Esophagus squamous epithelium (tissue), 5 donors: ENCODE measurements around the gene SSH2. TPM values are rescaled to one million over a fixed set of nuclear protein-coding genes. Genes with fewer than 3 reads are reported as not detected.

ENCODE experiments used
- DNase-seq: peaks from one replicate; lab custom pipeline; 2025; lab: John Stamatoyannopoulos, UW
- H3K27ac ChIP-seq, 4 donors: fragments of 200-600 bp; sonication (generic); one replicate each; pipeline ENCODE4 v1.5.1; 2016 to 2019; ENCODE audit warnings: mild to moderate bottlenecking in 1 of 4
- H3K27me3 ChIP-seq, 4 donors: fragments of 200-600 bp; sonication (generic); 1 replicate in 3 of 4; 2 replicates in 1 of 4; pipeline versions ENCODE4 v1.5.1 to v1.6.0; 2017 to 2021; ENCODE audit warnings: antibody characterized with exemption in 1 of 4
- H3K36me3 ChIP-seq, 3 donors: fragments of 200-600 bp; sonication (generic); one replicate each; pipeline ENCODE4 v1.5.1; 2016 to 2019
- H3K4me1 ChIP-seq, 3 donors: fragments of 200-600 bp; sonication (generic); one replicate each; pipeline ENCODE4 v1.5.1; 2017 to 2019
- H3K4me3 ChIP-seq, 4 donors: fragments of 200-600 bp; sonication (generic); 1 replicate in 3 of 4; 2 replicates in 1 of 4; pipeline ENCODE4 v1.5.1; 2016 to 2019; ENCODE audit warnings: mild to moderate bottlenecking in 2 of 4, moderate library complexity in 1 of 4
- H3K9me3 ChIP-seq, 3 donors: fragments of 200-600 bp; sonication (generic); one replicate each; pipeline ENCODE4 v1.5.1; 2016 to 2019
- CTCF ChIP-seq, 6 experiments: fragments of 450-650 bp in 4 of 6; fragments of 200-600 bp in 2 of 6; sonication (generic) in 2 of 6; IDR thresholded peaks; one replicate each; pipeline ENCODE4 v1.5.1; 2016 to 2019; ENCODE audit warnings: antibody characterized with exemption in 6 of 6, mild to moderate bottlenecking in 4 of 6, moderate library complexity in 4 of 6
- POLR2A ChIP-seq, 4 donors: fragments of 450-650 bp; IDR thresholded peaks; one replicate each; pipeline ENCODE4 v1.6.1; 2017; ENCODE audit warnings: antibody characterized with exemption in 4 of 4, mild to moderate bottlenecking in 4 of 4, moderate library complexity in 3 of 4
- WGBS, 2 donors: methylation state at CpG; one replicate each; pipeline ENCODE4 v1.1.5; 2018; 5-methylcytosine and 5-hydroxymethylcytosine counted together
- intact Hi-C: fragments of 100-400 bp; cut with DNase I; formaldehyde crosslinking; loops from one replicate; pipeline ENCODE4 v1.15.0; 2022
- total RNA-seq, 4 donors: library from RNA; depleted of rRNA; stranded (reverse); fragments of >200 nt; gene quantifications; one replicate each; pipeline ENCODE4 v1.1.0, GENCODE V29; 2016
- donor health status: DM: yes; HTN: yes; CAD: no.

Gene SSH2
- total RNA-seq, 4 donors from 2014 or later, result 9.4 to 29.4 (median 13.2) TPM

DNA sequence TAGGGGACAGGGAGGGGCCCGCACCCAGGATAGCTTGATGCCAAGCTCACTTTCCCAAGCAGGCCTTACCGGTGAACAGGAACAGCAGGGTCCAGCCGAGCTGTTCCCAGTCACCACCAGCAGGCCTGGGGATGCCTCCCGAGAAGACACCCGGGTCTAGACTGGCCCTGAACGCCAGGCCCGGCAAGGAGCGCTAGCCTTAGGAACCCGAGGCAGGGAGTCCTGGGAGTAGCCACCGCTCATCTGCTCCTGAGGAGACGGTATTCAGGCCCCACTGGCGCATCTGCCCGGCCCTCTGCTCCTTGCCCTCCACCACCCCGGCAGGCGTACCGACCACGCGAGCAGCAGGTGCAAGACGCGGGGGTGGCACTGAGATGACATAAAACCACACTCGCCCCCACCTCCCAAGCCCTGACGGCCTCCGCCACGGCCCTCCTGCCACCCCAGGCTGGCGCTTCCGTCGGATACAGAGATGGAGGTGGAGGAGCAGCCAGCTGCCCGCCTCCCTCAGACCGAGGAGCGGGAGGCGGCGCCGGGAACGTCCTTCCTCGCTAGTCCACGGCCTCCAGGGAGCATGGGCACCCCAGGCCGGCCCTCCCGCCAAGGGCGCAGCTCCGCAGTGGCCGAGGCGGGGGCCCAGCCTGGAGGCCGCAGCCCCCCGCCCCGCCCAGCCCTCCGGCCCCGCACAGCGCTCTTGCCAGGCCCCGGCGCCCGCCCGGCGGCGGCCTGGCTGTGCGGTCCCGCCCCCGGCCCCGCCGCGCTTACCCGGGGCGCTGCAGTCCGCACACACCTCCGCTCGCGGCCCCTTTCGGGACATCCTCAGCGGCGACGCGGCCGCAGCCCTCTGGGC, 341.2 kb downstream of the SSH2 start:
- H3K27ac ChIP-seq, result peak overlapping the region; percentile 90 to 95 (median 92)
- 4% methylated on average over 3 of the region's 72 CpGs; no CpG with 5 or more reads in 1 of the 2 donors for WGBS, 2 donors
- TF ChIP-seq POLR2A (IDR thresholded peaks at IDR 0.05), result no peak
- TF ChIP-seq CTCF (IDR thresholded peaks at IDR 0.05), result peak in 1 of 6 experiments; percentile 27
- H3K4me3 ChIP-seq, result peak overlapping the region; percentile 70 to 91 (median 84)
- H3K36me3 ChIP-seq, result no peaks in the 10 kb centered on the region
- peaks cover 68 to 89% (median 69%) of the 10 kb centered on the region in 3 donors for H3K4me1 ChIP-seq
- H3K9me3 ChIP-seq, result no peaks in the 10 kb centered on the region
- intact Hi-C loops, result no loop called here
- no peaks in the 10 kb centered on the region for H3K27me3 ChIP-seq
- no peak for DNase-seq

GRCh38 chr17:29588017-29588561, 341.9 kb downstream of the SSH2 start:
- intact Hi-C loops, result no loop called here
- Histone ChIP-seq H3K36me3 (peaks cover 0 to 1% (median 0%) of the 10 kb centered on the region in 3 donors), H3K9me3 (no peaks in the 10 kb centered on the region), H3K4me3 (peak overlapping the region; percentile 70 to 91 (median 84)), H3K4me1 (peaks cover 72 to 93% (median 75%) of the 10 kb centered on the region in 3 donors), H3K27ac (peak overlapping the region; percentile 90 to 95 (median 92)), H3K27me3 (no peaks in the 10 kb centered on the region)
- TF ChIP-seq POLR2A (IDR thresholded peaks at IDR 0.05) (no peak), CTCF (IDR thresholded peaks at IDR 0.05) (no peak)
- no peak for DNase-seq
- 0% methylated on average over 3 of the region's 8 CpGs; no CpG with 5 or more reads in 1 of the 2 donors for WGBS, 2 donors

GRCh38 chr17:29587591-29587990, 342.4 kb downstream of the SSH2 start:
- Histone ChIP-seq H3K4me1 (peaks cover 74 to 94% (median 78%) of the 10 kb centered on the region in 3 donors), H3K9me3 (no peaks in the 10 kb centered on the region)

GRCh38 chr17:29586676-29587469, 343.2 kb downstream of the SSH2 start:
- WGBS, 2 donors, result 28 to 41% methylated on average over 3 to 4 of the region's 9 CpGs
- Histone ChIP-seq H3K36me3 (peaks cover 0 to 13% (median 0%) of the 10 kb centered on the region in 3 donors), H3K27me3 (no peaks in the 10 kb centered on the region), H3K9me3 (no peaks in the 10 kb centered on the region), H3K4me1 (peaks cover 74 to 94% (median 75%) of the 10 kb centered on the region in 3 donors), H3K4me3 (peak overlapping the region in 2 of 4 donors; percentile 84 to 91), H3K27ac (peak overlapping the region; percentile 90 to 95 (median 92))
- TF ChIP-seq POLR2A (IDR thresholded peaks at IDR 0.05) (no peak), CTCF (IDR thresholded peaks at IDR 0.05) (no peak)
- intact Hi-C loops, result no loop called here
- DNase-seq, result no peak

More at GRCh38 chr17:29587591-29587990, 342.4 kb downstream of the SSH2 start:
- no peak for DNase-seq
- intact Hi-C loops, result no loop called here
- Histone ChIP-seq H3K36me3 (peaks cover 0 to 6% (median 0%) of the 10 kb centered on the region in 3 donors), H3K27ac (peak overlapping the region; percentile 90 to 95 (median 92)), H3K27me3 (no peaks in the 10 kb centered on the region), H3K4me3 (peak overlapping the region in 3 of 4 donors; percentile 84 to 91 (median 84))
- TF ChIP-seq POLR2A (IDR thresholded peaks at IDR 0.05) (no peak), CTCF (IDR thresholded peaks at IDR 0.05) (no peak)
- 42 to 83% methylated on average over 1 to 4 of the region's 6 CpGs for whole genome bisulfite sequencing, 2 donors
